Lower lobe of right lung (tissue), 2 donors: ENCODE measurements around the gene RHO. TPM values are rescaled to one million over a fixed set of nuclear protein-coding genes. Genes with fewer than 3 reads are reported as not detected.

ENCODE experiments used
- ATAC-seq, 2 donors: fragments of 200-7000 bp; cut with Tn5 transposase; one replicate each; pipeline ENCODE4 v1.9.1; 2020 to 2022; ENCODE audit warnings: mild to moderate bottlenecking in 2 of 2, moderate library complexity in 2 of 2
- DNase-seq: peaks from one replicate; pipeline ENCODE4 v3.0.0-alpha.2; 2020
- H3K27ac ChIP-seq: fragments of 200-600 bp; one replicate; pipeline ENCODE4 v1.8.0; 2022
- H3K27me3 ChIP-seq: fragments of 200-600 bp; one replicate; pipeline ENCODE4 v1.8.0; 2022; ENCODE audit warnings: low read depth
- H3K36me3 ChIP-seq: fragments of 200-600 bp; one replicate; pipeline ENCODE4 v1.8.0; 2022; ENCODE audit warnings: mild to moderate bottlenecking
- H3K4me1 ChIP-seq: fragments of 200-600 bp; one replicate; pipeline ENCODE4 v1.8.0; 2022
- H3K4me3 ChIP-seq: fragments of 200-600 bp; one replicate; pipeline ENCODE4 v1.8.0; 2022; ENCODE audit warnings: mild to moderate bottlenecking
- H3K9me3 ChIP-seq: fragments of 200-600 bp; one replicate; pipeline ENCODE4 v1.8.0; 2022
- CTCF ChIP-seq: fragments of 200-600 bp; IDR thresholded peaks from one replicate; pipeline ENCODE4 v1.8.0; 2022; ENCODE audit warnings: antibody characterized with exemption, mild to moderate bottlenecking
- intact Hi-C: fragments of 100-400 bp; cut with DNase I; formaldehyde crosslinking; loops from one replicate; pipeline ENCODE4 v1.11.0; 2022
- total RNA-seq: library from RNA; stranded (reverse); fragmentation: NEBNext Ultra II Directional; extraction: Animal tissue kit (Norgen Biotek cat#: 25700); gene quantifications from one replicate; pipeline ENCODE4 v1.2.1, GENCODE V29; 2021
- donor health status: DM: no; HTN: yes; CAD: no; lungs with severe emphysema.

RHO gene
- total RNA-seq, 1 donor from 2014 or later: not detected

DNA sequence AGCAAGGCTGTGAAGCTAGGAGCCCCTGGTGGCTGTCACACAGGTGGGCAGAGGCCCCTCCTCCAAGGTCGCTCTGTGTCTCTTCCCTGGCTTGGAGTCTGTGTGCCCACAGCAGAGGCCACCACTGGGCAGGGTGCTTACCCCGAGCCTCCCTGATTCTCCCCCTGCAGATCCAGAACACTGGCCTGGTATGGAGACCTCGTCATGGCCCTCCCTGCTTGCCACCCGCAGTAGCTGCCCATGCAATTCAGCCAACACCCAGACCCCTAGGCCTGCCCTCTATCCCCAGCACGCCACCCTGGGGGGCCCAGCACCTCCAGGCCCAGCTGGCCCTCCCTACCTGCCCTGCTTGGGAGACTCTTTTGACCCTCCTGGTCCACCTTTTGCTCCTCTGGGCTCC is 5.5 kb upstream of the RHO start:
- no peaks in the 10 kb centered on the region for H3K9me3 ChIP-seq
- H3K4me1 ChIP-seq: no peaks in the 10 kb centered on the region
- ATAC-seq (no peak), DNase-seq (no peak)
- no peaks in the 10 kb centered on the region for H3K27me3 ChIP-seq
- intact Hi-C loops: no loop called here
- no peak overlapping the region for H3K27ac ChIP-seq
- peaks cover 12% of the 10 kb centered on the region for H3K36me3 ChIP-seq
- no peak for TF ChIP-seq CTCF
- no peak overlapping the region for H3K4me3 ChIP-seq

DNA sequence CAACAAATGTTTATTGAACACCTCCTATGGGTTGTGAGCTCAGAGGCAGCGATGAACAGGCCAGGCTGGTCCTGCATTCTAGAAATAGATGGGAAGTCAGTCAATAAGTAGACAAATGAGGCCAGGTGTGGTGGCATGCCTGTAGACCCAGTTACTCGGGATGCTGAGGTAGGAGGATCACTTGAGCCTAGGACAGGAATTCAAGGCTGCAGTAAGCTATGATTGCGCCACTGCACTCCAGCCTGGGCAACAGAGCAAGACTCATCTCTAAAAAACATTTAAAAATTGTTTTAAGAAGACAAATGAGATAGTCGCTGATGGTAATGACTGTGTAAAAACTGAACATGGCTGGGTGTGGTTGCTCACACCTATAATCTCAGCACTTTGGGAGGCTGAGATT is 4.4 kb upstream of the RHO start:
- intact Hi-C loops: no loop called here
- TF ChIP-seq CTCF: no peak
- H3K27ac ChIP-seq: no peak overlapping the region
- H3K4me3 ChIP-seq: no peak overlapping the region
- DNase-seq (no peak), ATAC-seq (no peak)
- no peaks in the 10 kb centered on the region for H3K4me1 ChIP-seq
- H3K27me3 ChIP-seq: no peaks in the 10 kb centered on the region
- no peaks in the 10 kb centered on the region for H3K9me3 ChIP-seq
- peaks cover 9% of the 10 kb centered on the region for H3K36me3 ChIP-seq

DNA sequence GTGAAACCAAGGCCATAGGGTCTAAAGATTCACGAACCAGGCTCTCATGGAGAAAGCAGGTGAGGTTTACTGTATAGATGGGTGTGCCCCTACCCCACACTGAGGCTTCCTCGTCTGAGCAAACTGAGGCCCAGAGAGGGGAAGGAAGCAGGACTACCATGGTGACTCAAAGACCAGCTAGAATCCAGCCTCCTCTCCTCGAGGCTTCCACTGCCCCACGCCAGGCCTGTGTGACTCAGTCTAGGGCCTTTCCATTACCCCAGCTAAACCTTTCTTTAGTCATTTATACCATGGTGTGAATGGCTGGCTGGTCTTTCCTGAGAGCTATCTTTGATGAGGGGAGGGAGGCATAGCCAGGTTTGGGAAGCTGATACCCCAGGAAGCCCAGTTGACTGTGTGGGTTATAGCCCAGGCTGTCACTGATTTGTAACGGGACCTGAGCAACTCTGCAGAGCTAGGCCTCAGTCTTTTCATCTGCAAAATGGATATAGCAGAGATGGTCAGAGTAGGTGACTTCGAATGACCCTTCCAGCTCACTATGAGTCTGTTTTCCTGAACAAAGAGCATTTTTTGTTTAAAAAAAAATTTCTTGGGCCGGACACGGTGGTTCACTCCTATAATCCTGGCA is 3.0 kb upstream of the RHO start:
- no peak overlapping the region for H3K27ac ChIP-seq
- H3K4me3 ChIP-seq: no peak overlapping the region
- ATAC-seq: no peak
- H3K36me3 ChIP-seq: no peaks in the 10 kb centered on the region
- DNase-seq: no peak
- H3K9me3 ChIP-seq: no peaks in the 10 kb centered on the region
- TF ChIP-seq CTCF: no peak
- intact Hi-C loops: no loop called here
- H3K4me1 ChIP-seq: no peaks in the 10 kb centered on the region
- no peaks in the 10 kb centered on the region for H3K27me3 ChIP-seq

DNA sequence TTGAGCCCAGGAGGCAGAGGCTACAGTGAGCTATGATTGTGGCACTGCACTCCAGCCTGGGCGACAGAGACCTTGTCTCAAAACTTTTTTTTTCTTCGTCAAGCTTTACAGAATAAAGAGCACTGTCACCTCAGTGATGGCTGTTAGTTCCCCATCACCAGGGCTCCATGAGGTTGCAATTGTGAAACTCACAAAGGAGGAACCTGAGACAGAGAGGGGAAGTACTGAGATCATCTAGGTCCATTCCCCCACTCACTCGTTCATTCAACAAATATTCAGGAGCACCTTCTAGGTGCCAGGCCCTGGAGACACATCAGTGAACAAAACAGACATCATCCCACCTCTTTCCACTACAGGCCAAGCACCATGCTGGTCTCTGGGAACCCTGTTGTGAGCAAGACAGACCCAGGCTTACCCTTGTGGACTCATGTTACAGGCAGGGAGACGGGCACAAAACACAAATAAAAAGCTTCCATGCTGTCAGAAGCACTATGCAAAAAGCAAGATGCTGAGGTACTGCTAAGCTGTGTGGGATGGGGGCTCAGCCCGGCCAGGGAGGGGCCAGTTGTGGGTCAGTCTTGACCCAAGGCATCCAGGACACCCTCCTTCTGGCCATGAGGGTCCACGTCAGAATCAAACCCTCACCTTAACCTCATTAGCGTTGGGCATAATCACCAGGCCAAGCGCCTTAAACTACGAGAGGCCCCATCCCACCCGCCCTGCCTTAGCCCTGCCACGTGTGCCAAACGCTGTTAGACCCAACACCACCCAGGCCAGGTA is 2.1 kb upstream of the RHO start:
- Histone ChIP-seq H3K27me3 (no peaks in the 10 kb centered on the region), H3K27ac (no peak overlapping the region), H3K4me3 (no peak overlapping the region), H3K9me3 (no peaks in the 10 kb centered on the region), H3K36me3 (no peaks in the 10 kb centered on the region), H3K4me1 (no peaks in the 10 kb centered on the region)
- TF ChIP-seq CTCF: no peak
- intact Hi-C loops: no loop called here
- DNase-seq (no peak), ATAC-seq (peak; percentile 71 to 78)

DNA sequence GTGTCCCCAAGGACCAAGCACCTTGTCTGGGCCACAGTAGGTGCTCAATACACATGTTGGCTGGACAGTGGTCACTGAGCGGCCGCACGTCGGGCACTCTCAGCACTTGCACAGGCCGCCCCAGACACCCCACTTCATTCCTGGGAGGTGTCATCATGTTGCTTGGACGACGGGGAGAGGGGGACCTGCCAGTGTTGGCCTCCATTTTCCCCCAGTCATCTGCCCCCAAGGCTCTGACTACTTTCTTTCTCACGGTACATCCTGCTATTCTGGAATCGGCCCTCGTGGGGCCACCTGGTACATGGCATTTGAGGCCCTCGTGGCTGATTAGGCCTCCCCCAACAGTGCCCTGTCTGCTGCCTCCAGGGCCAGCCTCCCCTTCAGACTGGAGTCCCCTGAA is 1.2 kb upstream of the RHO start:
- H3K27me3 ChIP-seq: no peaks in the 10 kb centered on the region
- intact Hi-C loops: no loop called here
- no peaks in the 10 kb centered on the region for H3K4me1 ChIP-seq
- no peak overlapping the region for H3K27ac ChIP-seq
- TF ChIP-seq CTCF: no peak
- H3K9me3 ChIP-seq: no peaks in the 10 kb centered on the region
- no peak for DNase-seq
- H3K36me3 ChIP-seq: no peaks in the 10 kb centered on the region
- H3K4me3 ChIP-seq: no peak overlapping the region
- no peak for ATAC-seq
